ENCODE results near the gene KDM7A. TPM values are rescaled to one million over a fixed set of nuclear protein-coding genes. Genes with fewer than 3 reads are reported as not detected.

The KDM7A gene
- total and polyA plus RNA-seq, 2 donors from 2014 or later = 2.2 to 14.2 TPM

GRCh38 chr7:140214075-140214684 lies 37.4 kb upstream of the KDM7A start:
- H3K36me3 ChIP-seq (ENCODE audit: control insufficient read depth in 2 of 3, insufficient read depth in 3 of 3, low read length in 3 of 3) = no peaks in the 10 kb centered on the region
- no peak for FAIRE-seq
- intact Hi-C loops (cut with DNase I) = no loop called here
- peak in 3 of 5 donors; percentile 23 to 84 (median 72) for DNase-seq
- no peak overlapping the region for H3K9ac ChIP-seq (ENCODE audit: low read length in 3 of 3)
- no peaks in the 10 kb centered on the region for H3K27me3 ChIP-seq (ENCODE audit: control insufficient read depth, insufficient read depth, low read length)
- peaks cover 0 to 7% (median 0%) of the 10 kb centered on the region in 3 donors for H3K4me1 ChIP-seq (ENCODE audit: control insufficient read depth in 2 of 3, insufficient read depth in 2 of 3, low read depth in 1 of 3, low read length in 3 of 3)
- TF ChIP-seq, protein P1, sequence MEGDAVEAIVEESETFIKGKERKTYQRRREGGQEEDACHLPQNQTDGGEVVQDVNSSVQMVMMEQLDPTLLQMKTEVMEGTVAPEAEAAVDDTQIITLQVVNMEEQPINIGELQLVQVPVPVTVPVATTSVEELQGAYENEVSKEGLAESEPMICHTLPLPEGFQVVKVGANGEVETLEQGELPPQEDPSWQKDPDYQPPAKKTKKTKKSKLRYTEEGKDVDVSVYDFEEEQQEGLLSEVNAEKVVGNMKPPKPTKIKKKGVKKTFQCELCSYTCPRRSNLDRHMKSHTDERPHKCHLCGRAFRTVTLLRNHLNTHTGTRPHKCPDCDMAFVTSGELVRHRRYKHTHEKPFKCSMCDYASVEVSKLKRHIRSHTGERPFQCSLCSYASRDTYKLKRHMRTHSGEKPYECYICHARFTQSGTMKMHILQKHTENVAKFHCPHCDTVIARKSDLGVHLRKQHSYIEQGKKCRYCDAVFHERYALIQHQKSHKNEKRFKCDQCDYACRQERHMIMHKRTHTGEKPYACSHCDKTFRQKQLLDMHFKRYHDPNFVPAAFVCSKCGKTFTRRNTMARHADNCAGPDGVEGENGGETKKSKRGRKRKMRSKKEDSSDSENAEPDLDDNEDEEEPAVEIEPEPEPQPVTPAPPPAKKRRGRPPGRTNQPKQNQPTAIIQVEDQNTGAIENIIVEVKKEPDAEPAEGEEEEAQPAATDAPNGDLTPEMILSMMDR (IDR thresholded peaks at IDR 0.05; ENCODE audit: borderline replicate concordance, extremely low read depth, insufficient read depth) = no peak
- no peak overlapping the region for H3K4me3 ChIP-seq (ENCODE audit: low read length in 3 of 3)
- H3K9me3 ChIP-seq (ENCODE audit: control insufficient read depth in 2 of 3, insufficient read depth in 1 of 3, low read length in 3 of 3) = no peaks in the 10 kb centered on the region
- no peak overlapping the region for H3K27ac ChIP-seq (ENCODE audit: low read depth in 2 of 2, low read length in 2 of 2)

- H3K9me3 ChIP-seq (ENCODE audit: control insufficient read depth in 2 of 3, insufficient read depth in 1 of 3, low read length in 3 of 3) = no peaks in the 10 kb centered on the region
- peaks cover 0 to 7% (median 0%) of the 10 kb centered on the region in 3 donors for H3K4me1 ChIP-seq (ENCODE audit: control insufficient read depth in 2 of 3, insufficient read depth in 2 of 3, low read depth in 1 of 3, low read length in 3 of 3)
- H3K27ac ChIP-seq (ENCODE audit: low read depth in 2 of 2, low read length in 2 of 2) = no peak overlapping the region
- no peaks in the 10 kb centered on the region for H3K36me3 ChIP-seq (ENCODE audit: control insufficient read depth in 2 of 3, insufficient read depth in 3 of 3, low read length in 3 of 3)
- no peak overlapping the region for H3K4me3 ChIP-seq (ENCODE audit: low read length in 3 of 3)
- FAIRE-seq (no peak), DNase-seq (peak in 1 of 5 donors; percentile 17)
- H3K27me3 ChIP-seq (ENCODE audit: control insufficient read depth, insufficient read depth, low read length) = no peaks in the 10 kb centered on the region
- H3K9ac ChIP-seq (ENCODE audit: low read length in 3 of 3) = no peak overlapping the region
- intact Hi-C loops (cut with DNase I) = no loop called here
- TF ChIP-seq, protein P1 (IDR thresholded peaks at IDR 0.05; ENCODE audit: borderline replicate concordance, extremely low read depth, insufficient read depth) = no peak
Observed at GRCh38 chr7:140213684-140214074, 36.9 kb upstream of the KDM7A start.

DNA sequence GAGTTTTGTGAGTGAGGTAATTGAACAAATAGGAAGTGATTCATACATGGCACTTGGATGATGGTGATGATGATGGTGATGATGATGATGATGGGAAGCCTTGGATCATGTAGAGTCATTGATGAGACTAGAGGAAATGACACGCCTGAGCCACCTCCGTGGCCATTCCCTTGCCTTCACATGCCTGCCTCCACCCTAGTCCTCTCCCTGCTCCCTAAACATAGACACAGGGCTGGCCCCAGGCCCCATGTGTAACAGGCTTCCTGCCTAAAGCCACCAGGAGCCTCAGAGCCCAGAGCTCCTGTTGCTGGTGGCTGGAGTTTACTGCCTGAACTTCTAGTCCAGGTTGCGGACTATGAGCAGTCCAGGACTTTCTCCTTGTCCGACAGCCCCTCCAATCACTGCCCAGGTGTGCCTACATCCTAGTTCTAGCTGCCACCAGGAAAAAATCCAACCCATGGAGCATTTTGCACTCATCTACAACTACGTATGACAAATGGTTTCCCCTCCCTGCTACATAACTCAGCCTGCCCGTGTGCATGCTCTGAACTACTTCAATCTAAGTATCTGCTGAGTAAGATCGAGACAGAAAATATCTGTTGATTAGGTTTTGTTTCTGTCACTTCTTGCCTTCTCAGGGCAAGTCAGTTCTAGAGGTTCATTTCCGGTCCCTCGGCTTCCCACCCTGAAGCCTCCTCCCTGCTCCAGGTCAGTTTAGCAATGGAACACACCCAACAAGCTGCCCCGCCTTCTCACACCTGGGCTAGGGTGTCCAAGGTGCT lies 35.5 kb upstream of the KDM7A start:
- no peak for DNase-seq
- H3K27me3 ChIP-seq (ENCODE audit: control insufficient read depth, insufficient read depth, low read length) = no peaks in the 10 kb centered on the region
- intact Hi-C loops (cut with DNase I) = no loop called here
- H3K36me3 ChIP-seq (ENCODE audit: control insufficient read depth in 2 of 3, insufficient read depth in 3 of 3, low read length in 3 of 3) = no peaks in the 10 kb centered on the region
- no peak overlapping the region for H3K9ac ChIP-seq (ENCODE audit: low read length in 3 of 3)
- no peak overlapping the region for H3K4me3 ChIP-seq (ENCODE audit: low read length in 3 of 3)
- H3K9me3 ChIP-seq (ENCODE audit: control insufficient read depth in 2 of 3, insufficient read depth in 1 of 3, low read length in 3 of 3) = no peaks in the 10 kb centered on the region
- no peak overlapping the region for H3K27ac ChIP-seq (ENCODE audit: low read depth in 2 of 2, low read length in 2 of 2)
- TF ChIP-seq, protein P1 (IDR thresholded peaks at IDR 0.05; ENCODE audit: borderline replicate concordance, extremely low read depth, insufficient read depth) = no peak
- peaks cover 0 to 7% (median 0%) of the 10 kb centered on the region in 3 donors for H3K4me1 ChIP-seq (ENCODE audit: control insufficient read depth in 2 of 3, insufficient read depth in 2 of 3, low read depth in 1 of 3, low read length in 3 of 3)
- no peak for FAIRE-seq

Measured in kidney (tissue), 14 donors.